NCI-H1105 (cell line): ENCODE measurements around the gene LCOR.

Experiments
- DNase-seq: peaks from one replicate; lab custom pipeline; 2025; lab: John Stamatoyannopoulos, UW

Gene LCOR

GRCh38 chr10:96987842-96988175 is 155.7 kb downstream of the LCOR start:
- no peak for DNase-seq

DNA sequence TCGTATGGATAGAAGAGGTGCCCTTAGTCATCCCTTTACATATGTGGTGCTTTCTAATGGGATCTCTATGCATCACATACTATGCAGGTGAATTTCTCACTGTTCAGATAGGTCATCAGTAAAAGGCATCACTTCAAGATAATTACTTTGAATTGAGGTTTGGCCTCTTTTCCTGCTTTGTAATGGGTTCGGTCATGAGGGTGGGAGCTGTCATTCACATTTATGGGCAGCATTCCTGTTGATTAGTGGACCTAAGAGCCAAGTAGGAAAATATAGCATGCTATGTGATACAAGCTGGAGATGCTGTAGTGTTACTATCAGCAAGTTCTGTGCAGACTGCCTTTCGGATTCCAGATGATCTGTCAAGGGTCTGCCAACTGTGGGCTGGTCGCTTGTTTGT is 156.3 kb downstream of the LCOR start:
- no peak for DNase-seq

- DNase-seq, result no peak
Measured at GRCh38 chr10:96991313-96991841, 159.3 kb downstream of the LCOR start.

DNA sequence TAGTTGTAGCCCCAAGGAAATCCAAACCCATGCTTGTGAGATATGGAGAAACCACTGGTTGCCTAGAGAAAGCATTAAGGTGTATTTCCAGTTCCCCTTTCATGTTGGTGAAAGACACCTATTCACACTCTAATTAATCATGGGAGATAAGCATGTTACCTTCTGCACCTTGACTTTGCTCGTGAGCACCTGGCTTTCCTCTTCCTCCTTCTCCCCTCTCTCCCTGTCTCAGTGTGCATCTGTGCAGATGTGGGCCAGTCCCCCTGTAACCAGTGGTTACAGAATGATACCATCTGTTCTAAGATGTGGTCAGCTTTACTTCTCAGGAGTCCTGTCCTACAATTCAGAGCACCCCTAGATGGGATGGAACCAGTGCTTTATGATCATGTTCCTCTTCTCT is 160.6 kb downstream of the LCOR start:
- DNase-seq, result no peak

DNA sequence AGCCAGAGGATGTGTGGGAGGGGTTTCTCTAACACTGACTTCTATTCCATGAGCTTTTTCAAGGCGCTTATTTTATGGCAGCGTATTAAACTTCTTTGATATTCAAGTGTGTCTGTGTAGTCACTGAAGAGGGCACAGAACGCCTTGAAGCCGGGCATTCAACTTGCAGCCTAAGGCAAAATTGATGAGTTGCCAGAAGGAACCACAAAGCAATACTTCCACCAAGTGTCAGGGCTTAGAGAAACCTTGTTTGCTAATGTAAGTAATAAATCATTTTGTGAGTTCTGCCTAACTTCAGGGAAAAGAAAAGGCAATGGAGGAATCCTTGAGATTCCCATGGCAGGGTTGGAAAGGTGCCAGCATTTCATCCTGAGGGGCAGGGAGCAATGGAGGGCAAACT is 163.8 kb downstream of the LCOR start:
- no peak for DNase-seq

- DNase-seq, result no peak
Measured at GRCh38 chr10:96996275-96996965, 164.3 kb downstream of the LCOR start.

DNA sequence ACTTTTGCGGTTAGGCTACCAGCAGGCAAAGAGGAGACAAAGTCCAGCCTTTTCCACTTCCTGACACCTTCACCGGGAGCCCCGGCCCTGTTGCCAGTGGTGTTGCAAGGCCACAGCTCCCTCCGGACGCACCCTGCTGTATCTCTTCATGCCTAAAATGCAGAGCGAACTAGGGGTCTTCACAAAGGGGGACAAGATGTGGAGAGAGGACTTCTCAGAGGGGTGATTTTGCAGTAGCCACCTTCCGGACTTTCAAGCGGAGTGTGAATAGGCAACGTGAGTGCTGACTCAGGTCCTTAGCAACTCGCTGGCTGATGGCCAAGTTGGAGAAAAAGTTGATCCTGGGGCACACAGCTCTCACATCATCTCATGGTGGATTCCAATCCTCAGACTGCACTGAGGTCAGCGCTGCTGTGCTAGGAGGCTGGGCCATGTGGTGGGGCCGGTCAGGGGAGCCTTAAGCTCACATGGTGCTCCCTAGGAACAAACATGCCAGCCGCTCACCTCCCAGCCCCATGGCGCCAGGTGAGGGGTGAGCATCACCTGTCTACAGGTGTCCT is 166.3 kb downstream of the LCOR start:
- no peak for DNase-seq

- no peak for DNase-seq
Measured at GRCh38 chr10:96999337-96999736, 167.2 kb downstream of the LCOR start.

GRCh38 chr10:96999987-97000386 is 167.9 kb downstream of the LCOR start:
- DNase-seq, result no peak

DNA sequence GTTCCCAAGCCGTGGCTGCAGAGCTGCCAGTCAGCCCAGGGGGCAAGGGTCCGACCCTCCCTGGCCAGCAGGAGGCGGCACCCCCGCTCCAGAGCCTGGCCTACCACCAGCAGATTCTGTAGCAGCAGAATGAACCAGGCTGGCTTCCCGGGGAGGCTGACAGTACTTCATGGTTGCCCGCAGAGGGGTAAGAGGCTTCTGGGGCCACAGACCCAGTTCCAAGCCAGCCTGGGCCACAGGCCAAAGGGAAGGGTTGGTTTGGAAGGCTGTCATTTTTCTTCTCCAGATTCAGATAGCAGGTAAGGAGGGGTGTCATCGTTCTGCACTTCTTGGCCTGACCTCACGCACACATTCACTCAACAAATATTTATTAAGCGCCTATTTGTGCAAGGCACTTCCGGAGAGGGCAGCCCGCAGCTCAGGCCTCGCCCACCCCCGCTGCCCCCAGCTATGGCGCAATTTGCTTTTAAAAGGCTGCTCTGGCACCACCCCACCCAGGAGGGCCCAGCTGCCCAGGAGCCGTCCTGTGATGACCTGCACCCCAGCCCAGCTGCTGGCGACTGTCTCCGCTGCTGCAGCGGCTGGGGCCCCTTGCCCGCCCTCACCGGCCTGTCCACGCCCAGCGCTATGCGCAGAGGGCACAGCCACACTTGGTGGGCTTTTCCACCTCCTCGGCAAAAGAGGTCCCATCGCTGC is 168.5 kb downstream of the LCOR start:
- DNase-seq, result no peak

GRCh38 chr10:97001183-97001991 is 169.3 kb downstream of the LCOR start:
- no peak for DNase-seq

GRCh38 chr10:97002670-97003069 is 170.6 kb downstream of the LCOR start:
- DNase-seq, result no peak

- DNase-seq, result no peak
Measured at GRCh38 chr10:97003151-97003803, 171.2 kb downstream of the LCOR start.

DNA sequence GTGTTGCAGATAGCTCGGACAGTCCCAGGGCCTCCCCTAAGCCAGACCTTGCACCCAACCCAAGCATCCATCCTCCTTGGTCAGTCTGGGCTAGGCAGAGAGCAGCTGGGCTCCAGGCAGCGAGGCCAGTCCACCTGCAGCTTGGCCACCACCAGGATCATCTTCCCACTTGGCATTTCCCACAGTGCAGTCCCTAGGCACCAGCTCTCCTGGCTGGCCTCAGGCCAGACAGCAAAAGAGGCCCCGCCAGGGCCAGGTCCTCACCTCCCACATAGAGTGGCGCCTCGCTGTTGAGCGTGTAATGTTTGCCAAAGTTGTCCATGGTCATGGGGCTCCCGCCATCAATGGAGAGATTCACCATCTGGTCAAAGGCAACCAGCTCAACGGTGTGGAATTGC is 171.7 kb downstream of the LCOR start:
- DNase-seq, result no peak

DNA sequence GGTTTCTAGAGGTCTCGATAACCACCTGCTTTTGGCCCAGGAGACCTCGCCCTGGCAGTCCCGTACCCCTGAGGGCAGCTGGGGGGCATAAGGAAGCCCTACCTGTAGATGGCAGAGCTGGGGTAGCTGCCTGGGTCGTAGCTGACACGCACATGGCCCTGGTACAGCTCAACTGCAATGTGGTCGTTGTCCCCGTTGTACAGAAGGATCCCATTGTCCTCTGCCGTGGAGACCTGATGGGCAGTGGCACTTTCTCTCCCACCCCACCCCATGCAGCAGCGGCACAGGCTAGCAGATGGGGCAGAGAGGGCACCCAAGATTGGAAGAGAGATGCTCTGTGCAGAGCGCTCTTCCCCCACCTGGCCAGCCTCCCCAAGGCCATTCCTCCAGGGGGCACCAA is 172.5 kb downstream of the LCOR start:
- no peak for DNase-seq

DNA sequence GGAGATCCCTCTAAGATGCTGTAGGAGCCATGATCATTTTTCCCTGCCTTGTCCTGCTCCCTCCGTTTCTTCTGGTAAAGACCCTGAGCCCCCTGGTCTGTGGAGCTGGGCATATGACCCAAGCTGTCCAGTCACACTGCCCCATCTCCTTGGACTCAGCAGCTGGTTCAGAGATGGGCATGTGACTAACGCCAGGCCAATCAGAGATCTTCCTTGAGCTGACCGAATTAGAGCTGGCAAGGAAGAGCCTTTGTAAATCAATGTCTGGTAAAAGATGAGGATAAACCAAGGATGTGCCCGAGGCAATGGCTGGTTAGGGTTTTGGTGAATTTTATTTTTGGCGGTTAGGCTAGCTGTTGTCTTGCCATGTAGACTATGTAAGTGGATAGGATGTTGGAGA is 173.3 kb downstream of the LCOR start:
- DNase-seq, result no peak

DNA sequence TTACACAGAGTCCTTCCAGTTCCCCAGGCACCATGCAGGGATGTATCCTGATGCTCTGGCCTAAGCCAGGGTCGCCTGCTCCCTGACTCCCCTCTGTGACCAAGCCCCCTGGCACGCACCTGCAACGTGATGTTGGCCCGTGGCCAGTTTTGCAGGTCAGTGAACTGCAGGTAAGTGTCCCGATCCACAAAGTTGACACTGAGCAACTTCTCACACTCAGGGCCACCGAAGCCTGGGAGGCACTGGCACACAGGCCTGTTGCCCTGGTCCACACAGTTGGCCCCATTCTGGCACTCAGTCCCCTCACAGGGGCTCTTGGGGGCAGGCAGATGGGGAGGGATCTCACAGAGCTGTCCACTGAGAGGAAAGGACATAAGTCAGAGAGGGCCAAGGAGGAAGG is 174.3 kb downstream of the LCOR start:
- DNase-seq, result no peak

- no peak for DNase-seq
Measured at GRCh38 chr10:97007417-97007816, 175.3 kb downstream of the LCOR start.

DNA sequence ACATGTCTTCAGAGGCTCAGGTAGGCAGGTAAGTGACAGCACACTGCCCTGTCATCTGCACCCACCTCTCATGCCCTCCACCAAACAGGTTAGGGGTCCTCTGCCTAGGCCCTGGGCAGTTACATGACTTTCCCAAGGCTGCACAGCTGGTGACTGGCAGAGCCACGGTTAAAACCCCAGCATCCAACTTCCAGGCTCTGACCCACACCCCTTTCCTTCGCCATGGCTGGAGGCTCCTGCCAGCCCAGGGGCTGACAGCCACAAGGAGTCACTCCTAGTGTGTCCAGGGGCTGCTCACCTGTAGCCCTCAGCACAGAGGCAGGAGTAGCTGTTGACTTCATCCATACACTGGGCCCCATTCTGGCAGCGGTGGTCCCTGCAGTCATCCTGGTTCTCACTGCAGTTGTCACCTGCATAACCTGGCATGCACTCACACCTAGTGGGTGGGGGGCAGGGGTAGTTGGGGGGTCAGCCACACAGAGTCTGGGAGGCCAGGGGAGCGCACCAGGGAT is 178.7 kb downstream of the LCOR start:
- DNase-seq, result no peak

DNA sequence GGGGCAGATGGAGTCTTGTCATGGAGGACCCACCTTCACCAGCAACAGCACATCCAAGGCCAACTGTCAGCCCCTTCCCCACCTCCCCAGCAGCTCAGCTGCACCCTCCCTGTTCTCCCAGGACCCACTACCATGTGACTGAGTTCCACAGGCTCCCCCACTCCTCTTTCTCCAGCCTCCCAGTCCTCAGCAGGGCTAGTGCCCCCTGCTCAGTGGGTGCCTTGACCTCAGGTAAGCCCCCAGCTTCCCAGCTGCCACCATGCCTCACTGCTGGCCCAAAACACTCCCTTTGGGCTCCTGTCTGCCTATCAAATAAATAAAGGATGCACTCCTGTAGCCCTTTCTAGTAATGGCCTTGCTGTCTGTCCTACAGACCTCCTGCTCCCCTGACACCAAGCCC is 179.3 kb downstream of the LCOR start:
- no peak for DNase-seq

- DNase-seq, result no peak
Measured at GRCh38 chr10:97012470-97012869, 180.4 kb downstream of the LCOR start.

GRCh38 chr10:97013568-97013967 is 181.5 kb downstream of the LCOR start:
- no peak for DNase-seq
